HCT116 (cell line): ENCODE measurements around the gene CLSTN3. TPM values are rescaled to one million over a fixed set of nuclear protein-coding genes. Genes with fewer than 3 reads are reported as not detected.
"Not testable (repeated sequence)": the region's sequence is repeated elsewhere in the genome, so short reads cannot be mapped to it uniquely, and the experiment has no call there.

ENCODE experiments used
- ATAC-seq: fragments of 200-7000 bp; cut with Tn5 transposase; 2 replicates; pipeline ENCODE4 v1.9.1; 2020; ENCODE audit warnings: mild to moderate bottlenecking, moderate library complexity
- BruUV-seq: library from RNA; stranded (reverse); fragments of 400-500 nt; replicated peaks from 2 replicates; lab custom pipeline; 2021; lab: Mats Ljungman, UMichigan
- CTCF ChIA-PET: fragments of 300-600 bp; sonication (Branson Sonifier 250); formaldehyde crosslinking; loops from one replicate; lab custom pipeline; 2021; ENCODE audit warnings: antibody characterized with exemption; lab: Charles Lee
- POLR2A ChIA-PET: fragments of 300-600, 350-600 bp; sonication (Branson Sonifier 250); formaldehyde crosslinking; loops from one replicate; lab custom pipeline; 2021; ENCODE audit warnings: antibody characterized with exemption; lab: Charles Lee
- RAD21 ChIA-PET, 2 experiments: fragments of 300-600 bp; sonication (Branson Sonifier 250); formaldehyde crosslinking; loops; one replicate each; lab custom pipeline; 2023; ENCODE audit warnings: low total read pairs in 2 of 2; ENCODE audit not compliant: uncharacterized antibody in 2 of 2, unreplicated experiment in 2 of 2, low non-redundant PET in 1 of 2; lab: Charles Lee
- DNase-seq: peaks from one replicate; pipeline ENCODE4 v3.0.0-alpha.2; 2010; ENCODE audit warnings: low read depth, low spot score
- H2AFZ ChIP-seq: fragments of 200-600 bp; shearing (Covaris generic), sonication (generic); 2 replicates; pipeline ENCODE4 v1.6.1; 2017; ENCODE audit warnings: low read depth, mixed run types, mixed read lengths, antibody characterized with exemption, low read length; ENCODE audit not compliant: poor library complexity, severe bottlenecking
- H3K27ac ChIP-seq: 2 replicates; pipeline ENCODE4 v1.5.1; 2012; ENCODE audit warnings: low read depth, low read length
- H3K27me3 ChIP-seq: fragments of 200-600 bp; sonication (generic); 2 replicates; pipeline ENCODE4 v1.6.1; 2016; ENCODE audit warnings: mixed run types, low read length, mixed read lengths; ENCODE audit not compliant: insufficient read depth
- H3K36me3 ChIP-seq, 2 experiments: fragments of 200-500 bp in 1 of 2; fragments of 200-600 bp in 1 of 2; sonication (Bioruptor generic) in 1 of 2; sonication (generic) in 1 of 2; 2 replicates each; pipeline versions ENCODE4 v1.5.1 to v1.6.1; 2014 to 2016; ENCODE audit warnings: low read length in 2 of 2, inconsistent platforms in 1 of 2, mixed read lengths in 1 of 2, mixed run types in 1 of 2; ENCODE audit not compliant: insufficient read depth in 2 of 2, control insufficient read depth in 1 of 2
- H3K4me1 ChIP-seq, 2 experiments: fragments of 200-600 bp in 1 of 2; sonication (generic) in 1 of 2; 2 replicates each; pipeline versions ENCODE4 v1.5.1 to v1.6.1; 2012 to 2017; ENCODE audit warnings: low read length in 2 of 2, inconsistent platforms in 1 of 2, mild to moderate bottlenecking in 1 of 2, mixed read lengths in 1 of 2, mixed run types in 1 of 2, moderate library complexity in 1 of 2; ENCODE audit not compliant: insufficient read depth in 2 of 2, control insufficient read depth in 1 of 2
- H3K4me2 ChIP-seq: fragments of 200-600 bp; sonication (generic); 2 replicates; pipeline ENCODE4 v1.6.1; 2017; ENCODE audit warnings: mixed run types, low read length, mixed read lengths
- H3K4me3 ChIP-seq, 2 experiments: fragments of 200-600 bp in 1 of 2; sonication (generic) in 1 of 2; replicated peaks in 1 of 2; 2 replicates each; pipeline ENCODE4 v1.5.1; 2011 to 2016; ENCODE audit warnings: low read length in 2 of 2, control low read depth in 1 of 2, low read depth in 1 of 2, mild to moderate bottlenecking in 1 of 2, mixed read lengths in 1 of 2, mixed run types in 1 of 2
- H3K79me2 ChIP-seq: fragments of 200-600 bp; sonication (generic); 2 replicates; pipeline ENCODE4 v1.6.1; 2017; ENCODE audit warnings: mild to moderate bottlenecking, mixed run types, low read length, moderate library complexity, mixed read lengths; ENCODE audit not compliant: insufficient read depth
- H3K9ac ChIP-seq: fragments of 200-600 bp; sonication (generic); 2 replicates; pipeline ENCODE4 v1.6.1; 2016; ENCODE audit warnings: low read length, mixed read lengths
- H3K9me2 ChIP-seq: fragments of 200-600 bp; sonication (generic), shearing (Covaris generic); 2 replicates; pipeline ENCODE4 v1.6.1; 2017; ENCODE audit warnings: mixed run types, mild to moderate bottlenecking, moderate library complexity; ENCODE audit not compliant: insufficient read depth
- H3K9me3 ChIP-seq, 2 experiments: fragments of 200-500 bp in 1 of 2; fragments of 200-600 bp in 1 of 2; sonication (Bioruptor generic) in 1 of 2; sonication (generic) in 1 of 2; 2 replicates each; pipeline ENCODE4 v1.6.1; 2014 to 2017; ENCODE audit warnings: low read length in 2 of 2, mixed read lengths in 2 of 2, inconsistent platforms in 1 of 2, low read depth in 1 of 2, mild to moderate bottlenecking in 1 of 2, mixed run types in 1 of 2, moderate library complexity in 1 of 2; ENCODE audit not compliant: control insufficient read depth in 1 of 2, insufficient read depth in 1 of 2
- H4K20me1 ChIP-seq: fragments of 200-600 bp; sonication (generic), shearing (Covaris generic); 2 replicates; pipeline ENCODE4 v1.6.1; 2017; ENCODE audit warnings: mixed run types, mild to moderate bottlenecking, moderate library complexity; ENCODE audit not compliant: insufficient read depth
- ATF3 ChIP-seq: IDR thresholded peaks from 2 replicates; pipeline ENCODE4 v1.6.1; 2012
- CTCF ChIP-seq, 3 experiments: fragments of 200-600 bp in 1 of 3; sonication (generic) in 1 of 3; IDR thresholded peaks in 2 of 3; conservative IDR thresholded peaks in 1 of 3; 2 replicates each; pipeline ENCODE4 v1.5.1; 2012 to 2017; ENCODE audit warnings: low read depth in 2 of 3, low read length in 2 of 3, antibody characterized with exemption in 1 of 3, borderline replicate concordance in 1 of 3, control low read depth in 1 of 3, mild to moderate bottlenecking in 1 of 3, mixed read lengths in 1 of 3, mixed run types in 1 of 3, moderate library complexity in 1 of 3; ENCODE audit not compliant: insufficient read depth in 1 of 3
- EGR1 ChIP-seq: IDR thresholded peaks from 2 replicates; pipeline ENCODE4 v1.6.1; 2012; ENCODE audit warnings: low read depth
- EZH2 ChIP-seq: fragments of 200-600 bp; sonication (generic); IDR thresholded peaks from 2 replicates; pipeline ENCODE4 v1.6.1; 2017; ENCODE audit warnings: antibody characterized with exemption, mixed run types
- EZH2phosphoT487 ChIP-seq: fragments of 200-600 bp; IDR thresholded peaks from 2 replicates; pipeline ENCODE4 v1.6.1; 2018; ENCODE audit warnings: antibody characterized with exemption, borderline replicate concordance
- MAX ChIP-seq: IDR thresholded peaks from 2 replicates; pipeline ENCODE4 v1.6.1; 2012
- RAD21 ChIP-seq: IDR thresholded peaks from 2 replicates; pipeline ENCODE4 v1.6.1; 2012; ENCODE audit warnings: low read depth, mild to moderate bottlenecking
- REST ChIP-seq: IDR thresholded peaks from 2 replicates; pipeline ENCODE4 v1.6.1; 2012; ENCODE audit warnings: low read depth
- SP1 ChIP-seq: IDR thresholded peaks from 2 replicates; pipeline ENCODE4 v1.6.1; 2012; ENCODE audit warnings: low read depth
- YY1 ChIP-seq: IDR thresholded peaks from 2 replicates; pipeline ENCODE4 v1.6.1; 2011; ENCODE audit warnings: low read length, low read depth, moderate library complexity, mild to moderate bottlenecking; ENCODE audit not compliant: insufficient replicate concordance; ENCODE audit errors: extremely low read depth
- ZFX ChIP-seq: fragments of 450-650 bp; IDR thresholded peaks from 2 replicates; pipeline ENCODE4 v1.6.1; 2017
- intact Hi-C: fragments of 100-400 bp; cut with micrococcal nuclease; formaldehyde crosslinking; loops from 2 replicates; pipeline ENCODE4 v1.10.0; 2022
- total RNA-seq: library from RNA; stranded (reverse); gene quantifications from one replicate; pipeline ENCODE4 v1.2.1, GENCODE V29; 2021; ENCODE audit not compliant: unreplicated experiment

CLSTN3 gene
- total RNA-seq, 1 experiment from 2014 or later: 23.0 TPM

- RAD21 ChIA-PET, H3K4me3 ChIP-seq, H3K27ac ChIP-seq, H3K4me2 ChIP-seq, H3K36me3 ChIP-seq, ATAC-seq, H4K20me1 ChIP-seq, intact Hi-C loops, H3K79me2 ChIP-seq, H3K27me3 ChIP-seq, DNase-seq, H3K9me3 ChIP-seq, H2AFZ ChIP-seq, H3K9ac ChIP-seq, BruUV-seq, H3K9me2 ChIP-seq: not testable (repeated sequence)
- POLR2A ChIA-PET: interaction anchor here (0.6 kb wide), 1 partner anchor 28 kb away, joined by 5 read pairs; no protein-coding TSS in a partner anchor
- H3K4me1 ChIP-seq: peaks cover 7 to 23% of the 10 kb centered on the region in 2 experiments
- CTCF ChIA-PET: interaction anchor here (0.7 to 1.2 kb wide), 3 partner anchors 23 to 44 kb away, joined by 3 to 4 read pairs (median 4); no protein-coding TSS in a partner anchor
These were observed 55.9 kb downstream of the CLSTN3 start for GRCh38 chr12:7186058-7186457.

GRCh38 chr12:7188562-7189397 lies 58.6 kb downstream of the CLSTN3 start:
- H3K4me2 ChIP-seq: peak overlapping the region; percentile 96
- CTCF ChIA-PET: interaction anchor here (1.0 to 1.5 kb wide), 6 partner anchors 13 to 458 kb away, joined by 3 to 9 read pairs (median 4); partner anchors contain the start of gene SPSB2
- RAD21 ChIA-PET: no interaction called here
- peaks cover 7 to 24% of the 10 kb centered on the region in 2 experiments for H3K4me1 ChIP-seq
- peak overlapping the region; percentile 72 for H2AFZ ChIP-seq
- peak overlapping the region; percentile 83 to 86 for H3K4me3 ChIP-seq
- POLR2A ChIA-PET: interaction anchor here (0.6 to 1.5 kb wide), 4 partner anchors 15 to 224 kb away, joined by 3 to 4 read pairs (median 3); no protein-coding TSS in a partner anchor
- no peaks in the 10 kb centered on the region for H3K9me2 ChIP-seq
- TSS peak; percentile 56 for BruUV-seq
- H3K27me3 ChIP-seq: no peaks in the 10 kb centered on the region
- H3K9me3 ChIP-seq: no peaks in the 10 kb centered on the region
- H3K79me2 ChIP-seq: peaks cover 19% of the 10 kb centered on the region
- peaks cover 7 to 8% of the 10 kb centered on the region in 2 experiments; a peak in 2 of 4 replicates for H3K36me3 ChIP-seq
- no peaks in the 10 kb centered on the region for H4K20me1 ChIP-seq
- H3K9ac ChIP-seq: peak overlapping the region; percentile 79
- intact Hi-C loops: loop anchor here (1.0 kb wide), 1 partner anchor 46 kb away; no protein-coding TSS in a partner anchor
- ATAC-seq: peak; percentile 74
- DNase-seq: peak; percentile 60
- peak overlapping the region; percentile 30 for H3K27ac ChIP-seq
- TF ChIP-seq EZH2 (no peak), CTCF (IDR thresholded peaks at IDR 0.05 in 2 of 3, conservative IDR thresholded peaks at IDR 0.05 in 1 of 3; ENCODE audit: borderline replicate concordance in 1 of 3, insufficient read depth in 1 of 3, low read depth in 2 of 3, low read length in 2 of 3) (peak; percentile 80 to 85 (median 82)), REST (no peak), ZFX (no peak), ATF3 (no peak), EZH2phosphoT487 (no peak), RAD21 (peak; percentile 88), SP1 (no peak), EGR1 (peak; percentile 88), YY1 (peak; percentile 41), MAX (no peak; the same call in 1 of the 2 replicates)
